HG03060 (cell line): ENCODE data around the gene RABGAP1L.
"Not testable (repeated sequence)": the region's sequence is repeated elsewhere in the genome, so short reads cannot be mapped to it uniquely, and the experiment has no call there.

ENCODE experiments used
- ATAC-seq: cut with Tn5 transposase; IDR thresholded peaks from one replicate; pipeline ENCODE4 v1.9.1; 2021; ENCODE audit warnings: low read depth, moderate number of reproducible peaks; ENCODE audit not compliant: unreplicated experiment

RABGAP1L gene

DNA sequence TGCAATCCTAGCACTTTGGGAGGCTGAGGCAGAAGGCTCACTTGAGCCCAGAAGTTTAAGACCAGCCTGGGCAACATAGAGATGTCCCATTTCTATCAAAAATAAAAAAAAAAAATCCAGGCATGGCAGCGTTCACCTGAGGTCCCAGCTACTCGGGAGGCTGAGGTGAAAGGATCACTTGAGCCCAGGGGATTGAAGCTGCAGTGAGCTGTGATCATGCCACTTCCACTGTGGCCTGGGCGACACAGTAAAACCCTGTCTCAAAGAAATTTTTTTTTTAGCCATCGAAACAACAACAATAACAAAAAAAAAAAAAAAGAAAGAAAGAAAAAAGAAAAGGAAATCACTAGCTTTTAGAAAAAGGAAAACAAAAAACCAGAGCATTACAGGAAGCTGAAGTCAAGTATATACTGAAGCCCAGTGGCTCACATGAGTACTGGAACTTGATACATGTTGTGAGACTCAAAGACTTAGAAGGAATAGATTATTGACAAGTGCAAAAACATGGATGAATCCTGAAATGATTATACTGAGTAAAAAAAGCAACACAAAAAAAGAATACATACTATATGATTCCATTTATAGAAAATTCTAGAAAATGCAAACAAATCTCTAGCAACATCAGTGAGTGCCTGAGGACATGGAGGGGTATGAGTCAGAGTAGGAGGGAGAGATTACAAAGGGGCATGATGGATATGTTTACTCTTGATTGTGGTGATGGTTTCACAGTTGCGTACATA lies 6.1 kb upstream of the RABGAP1L start:
- ATAC-seq = no peak

- ATAC-seq = no peak
Measured at GRCh38 chr1:174153825-174154107, 5.6 kb upstream of the RABGAP1L start.

GRCh38 chr1:174156437-174156836 lies 2.9 kb upstream of the RABGAP1L start:
- ATAC-seq = no peak

GRCh38 chr1:174157157-174157806 lies 2.0 kb upstream of the RABGAP1L start:
- ATAC-seq = peak; percentile 42

GRCh38 chr1:174158767-174159251 lies 511 bp upstream of the RABGAP1L start:
- peak; percentile 17 for ATAC-seq

- no peak for ATAC-seq
Measured at GRCh38 chr1:174160109-174160473, 771 bp downstream of the RABGAP1L start.

DNA sequence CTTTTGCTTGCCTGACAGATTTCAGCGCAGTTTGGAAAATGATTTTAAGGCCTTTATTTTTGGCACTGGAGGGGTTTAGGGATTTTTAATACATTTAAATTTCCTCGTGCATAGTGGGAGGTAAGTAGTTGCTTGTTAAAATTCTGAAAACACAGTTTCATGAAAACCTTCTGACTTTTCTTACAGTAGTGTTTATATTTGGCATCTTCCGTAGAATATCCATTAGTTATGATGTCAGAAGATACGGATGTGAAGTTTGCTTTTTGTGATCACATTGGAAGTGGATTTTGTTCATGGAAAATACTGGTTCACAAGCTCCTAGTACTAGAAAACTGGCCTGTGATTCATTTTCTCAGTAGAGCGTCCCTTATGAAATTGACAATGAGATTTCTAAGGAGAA lies 1.3 kb downstream of the RABGAP1L start:
- no peak for ATAC-seq

DNA sequence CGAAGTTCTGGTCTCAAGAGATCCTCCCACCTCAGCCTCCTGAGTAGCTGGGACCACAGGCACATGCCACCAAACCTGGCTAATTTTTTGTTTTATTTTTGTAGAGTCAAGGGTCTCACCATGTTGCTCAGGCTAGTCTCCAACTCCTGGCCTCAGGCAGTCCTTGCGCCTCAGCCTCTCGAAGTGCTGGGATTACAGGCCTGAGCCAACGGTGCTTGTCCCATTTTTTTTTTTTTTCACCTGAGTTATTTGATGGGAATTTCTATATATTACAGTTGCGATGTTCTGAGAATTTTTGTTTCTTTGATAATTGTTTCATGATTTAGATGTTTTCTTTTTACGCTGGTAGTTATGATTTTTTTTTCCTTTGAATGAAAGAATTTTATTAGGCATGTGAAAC lies 2.5 kb downstream of the RABGAP1L start:
- ATAC-seq = no peak

DNA sequence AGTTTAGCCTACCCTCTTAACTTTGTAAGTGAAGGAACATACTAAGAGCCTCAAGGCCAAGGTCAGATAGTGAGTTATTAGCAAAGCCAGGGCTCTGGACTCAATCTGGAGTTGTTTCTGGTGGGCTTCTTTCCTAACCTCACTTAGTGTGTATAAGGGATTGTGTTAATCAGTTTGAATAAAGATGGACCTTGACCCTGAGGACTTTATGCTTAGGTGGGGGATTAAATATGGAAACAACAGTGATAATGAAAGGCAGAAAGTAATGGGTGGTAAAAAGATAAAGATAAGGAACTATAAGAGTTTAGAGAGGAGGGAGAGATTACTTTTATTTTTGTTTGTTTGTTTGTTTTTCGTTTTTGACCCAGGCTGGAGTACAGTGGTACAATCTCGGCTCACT lies 5.5 kb downstream of the RABGAP1L start:
- no peak for ATAC-seq

DNA sequence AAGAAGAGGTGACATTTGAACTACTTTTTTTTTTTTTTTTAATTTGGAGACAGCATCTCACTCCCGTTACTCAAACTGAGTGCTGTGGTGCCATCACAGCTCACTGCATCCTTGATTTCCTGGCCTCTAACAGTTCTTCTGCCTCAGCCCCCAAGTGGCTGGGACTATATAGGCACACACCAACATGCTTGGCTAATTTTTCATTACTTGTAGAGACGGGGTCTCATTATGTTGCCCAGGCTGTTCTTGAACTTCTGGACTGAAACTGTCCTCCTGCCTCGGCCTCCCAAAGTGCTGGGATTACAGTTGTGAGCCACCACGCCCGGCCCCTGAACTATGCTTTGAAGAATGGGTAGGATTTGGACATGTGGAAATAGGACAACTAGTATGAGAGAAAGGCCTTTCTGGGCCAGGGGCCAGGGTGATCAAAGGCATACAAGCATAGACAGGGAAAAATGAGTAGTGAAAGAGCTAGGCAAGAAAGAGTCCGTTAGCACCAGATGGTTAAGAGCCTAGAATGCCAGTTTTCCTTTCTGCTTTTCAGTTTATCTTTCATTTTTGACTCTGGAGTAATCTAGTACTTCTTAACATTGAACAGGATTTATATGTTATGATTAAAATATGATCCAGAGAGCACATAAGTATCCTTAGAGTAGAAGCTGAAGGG lies 6.3 kb downstream of the RABGAP1L start:
- ATAC-seq = no peak

DNA sequence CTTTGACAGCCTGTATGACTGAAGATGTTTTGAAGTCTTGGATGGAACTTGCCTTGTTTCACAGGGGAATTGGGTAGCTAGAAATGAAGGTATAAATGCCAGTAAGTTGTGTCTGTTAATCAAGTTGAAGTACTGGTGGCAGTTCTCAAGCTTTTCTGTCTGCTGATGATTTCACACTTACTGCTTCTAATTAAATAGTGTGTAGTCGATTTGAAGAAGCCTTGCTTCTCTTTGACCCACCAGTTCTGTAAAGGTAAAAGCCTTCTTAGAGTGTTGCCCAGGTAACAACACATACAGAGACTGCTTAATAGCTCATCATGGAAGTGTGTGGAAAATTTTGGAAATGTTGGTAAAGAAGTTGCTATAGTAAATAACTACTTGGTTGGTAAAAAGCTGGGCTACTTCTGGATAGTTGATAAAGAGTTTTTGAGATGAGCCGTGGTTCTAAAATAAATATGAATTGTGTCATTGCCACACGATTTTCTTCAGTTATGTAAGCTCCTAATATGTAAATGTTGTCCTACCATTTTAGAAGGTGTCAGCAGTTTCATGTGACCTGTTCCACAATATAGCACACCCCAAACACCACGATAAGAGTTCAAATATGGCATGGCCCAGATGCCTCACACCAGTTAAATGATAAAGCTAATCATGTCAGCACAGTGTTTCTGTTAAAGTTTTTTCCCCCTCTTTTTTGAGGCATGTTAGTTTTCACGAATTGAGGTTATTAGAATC lies 7.4 kb downstream of the RABGAP1L start:
- no peak for ATAC-seq

DNA sequence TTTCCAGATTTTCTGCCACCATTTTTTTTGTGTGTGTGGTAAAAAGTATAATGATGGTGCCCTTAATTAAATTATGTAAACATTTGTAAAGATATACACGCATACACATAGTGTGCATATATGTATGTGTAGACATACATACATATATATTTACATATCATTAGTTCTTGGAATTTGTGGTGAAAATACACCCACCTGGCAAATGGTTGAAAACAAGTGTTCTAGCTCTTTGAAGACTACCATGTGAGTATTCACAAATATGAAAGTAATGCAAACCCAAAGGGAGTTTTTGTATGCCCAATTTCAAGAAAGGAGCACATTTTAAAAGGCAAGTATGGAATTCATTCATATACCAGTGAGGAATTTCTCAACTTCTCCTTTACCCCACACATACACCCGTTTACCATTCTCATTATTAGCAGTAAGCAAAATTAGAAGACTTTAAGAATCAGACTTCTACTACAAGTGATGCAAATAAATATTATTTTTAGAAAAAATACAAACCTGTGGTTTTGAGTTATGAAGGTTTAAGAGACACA lies 8.0 kb downstream of the RABGAP1L start:
- no peak for ATAC-seq

DNA sequence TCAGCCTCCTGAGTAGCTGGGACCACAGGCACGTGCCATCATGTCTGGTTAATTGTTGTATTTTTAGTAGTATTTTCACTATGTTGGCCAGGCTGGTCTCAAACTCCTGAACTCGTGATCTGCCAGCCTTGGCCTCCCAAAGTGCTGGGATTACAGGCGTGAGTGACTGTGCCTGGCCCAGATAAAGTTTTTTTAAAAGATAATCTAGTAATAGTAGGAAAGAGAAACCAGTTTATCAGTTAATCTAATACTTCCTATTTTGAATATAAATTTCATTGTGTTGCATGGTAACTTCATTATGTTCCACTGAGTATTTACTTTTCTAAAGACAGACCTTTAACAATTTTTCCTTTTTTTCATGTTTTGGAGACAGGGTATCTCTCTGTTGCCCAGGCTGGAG lies 10.0 kb downstream of the RABGAP1L start:
- ATAC-seq = no peak

GRCh38 chr1:174171073-174171472 lies 11.8 kb downstream of the RABGAP1L start:
- ATAC-seq = no peak

- no peak for ATAC-seq
Measured at GRCh38 chr1:174174461-174175329, 15.4 kb downstream of the RABGAP1L start.

- ATAC-seq = not testable (repeated sequence)
Measured at GRCh38 chr1:174178459-174178858, 19.1 kb downstream of the RABGAP1L start.

- ATAC-seq = no peak
Measured at GRCh38 chr1:174189428-174190062, 30.2 kb downstream of the RABGAP1L start.

- ATAC-seq = no peak
Measured at GRCh38 chr1:174190691-174191199, 31.4 kb downstream of the RABGAP1L start.

- no peak for ATAC-seq
Measured at GRCh38 chr1:174191349-174191862, 32.1 kb downstream of the RABGAP1L start.
